Neural cell (in vitro differentiated cells): ENCODE data around the gene DNAH10.
A peak's percentile ranks its signal among the peaks of the same experiment; 100 is the strongest.

ENCODE experiments used
- EP300 ChIP-seq: fragments of 450-650 bp; conservative IDR thresholded peaks from 2 replicates; pipeline ENCODE4 v1.6.1; 2014; ENCODE audit warnings: antibody characterized with exemption, mild to moderate bottlenecking, moderate library complexity; ENCODE audit not compliant: poor library complexity, severe bottlenecking
- EZH2 ChIP-seq: fragments of 200-600, 300-800 bp; shearing (Covaris generic), sonication (generic); IDR thresholded peaks from 2 replicates; pipeline ENCODE4 v1.6.1; 2014; ENCODE audit warnings: antibody characterized with exemption, low read length, borderline replicate concordance, mild to moderate bottlenecking; ENCODE audit not compliant: insufficient read depth, poor library complexity, severe bottlenecking
- MXI1 ChIP-seq: fragments of 450-650 bp; conservative IDR thresholded peaks from 2 replicates; pipeline ENCODE4 v1.6.1; 2014; ENCODE audit warnings: antibody characterized with exemption, mild to moderate bottlenecking; ENCODE audit not compliant: poor library complexity, severe bottlenecking
- POLR2AphosphoS5 ChIP-seq: IDR thresholded peaks from 2 replicates; pipeline ENCODE4 v1.6.1; 2012
- RAD21 ChIP-seq: fragments of 450-650 bp; conservative IDR thresholded peaks from 2 replicates; pipeline ENCODE4 v1.6.1; 2014; ENCODE audit warnings: antibody characterized with exemption, mild to moderate bottlenecking, moderate library complexity
- REST ChIP-seq: IDR thresholded peaks from 2 replicates; pipeline ENCODE4 v1.6.1; 2012; ENCODE audit warnings: borderline replicate concordance
- SMC3 ChIP-seq: fragments of 450-650 bp; conservative IDR thresholded peaks from 2 replicates; pipeline ENCODE4 v1.6.1; 2014; ENCODE audit warnings: antibody characterized with exemption, mild to moderate bottlenecking, moderate library complexity; ENCODE audit not compliant: poor library complexity
- TAF1 ChIP-seq: IDR thresholded peaks from 2 replicates; pipeline ENCODE4 v1.6.1; 2012; ENCODE audit warnings: low read depth
- TF ChIP-seq, protein P1 (sequence below): fragments of 450-650 bp; IDR thresholded peaks from 2 replicates; pipeline ENCODE4 v1.5.1; 2014; ENCODE audit warnings: antibody characterized with exemption, mild to moderate bottlenecking, moderate library complexity; ENCODE audit not compliant: poor library complexity, severe bottlenecking

GRCh38 chr12:123860377-123860776, 98.3 kb downstream of the DNAH10 start:
- TF ChIP-seq, protein P1, sequence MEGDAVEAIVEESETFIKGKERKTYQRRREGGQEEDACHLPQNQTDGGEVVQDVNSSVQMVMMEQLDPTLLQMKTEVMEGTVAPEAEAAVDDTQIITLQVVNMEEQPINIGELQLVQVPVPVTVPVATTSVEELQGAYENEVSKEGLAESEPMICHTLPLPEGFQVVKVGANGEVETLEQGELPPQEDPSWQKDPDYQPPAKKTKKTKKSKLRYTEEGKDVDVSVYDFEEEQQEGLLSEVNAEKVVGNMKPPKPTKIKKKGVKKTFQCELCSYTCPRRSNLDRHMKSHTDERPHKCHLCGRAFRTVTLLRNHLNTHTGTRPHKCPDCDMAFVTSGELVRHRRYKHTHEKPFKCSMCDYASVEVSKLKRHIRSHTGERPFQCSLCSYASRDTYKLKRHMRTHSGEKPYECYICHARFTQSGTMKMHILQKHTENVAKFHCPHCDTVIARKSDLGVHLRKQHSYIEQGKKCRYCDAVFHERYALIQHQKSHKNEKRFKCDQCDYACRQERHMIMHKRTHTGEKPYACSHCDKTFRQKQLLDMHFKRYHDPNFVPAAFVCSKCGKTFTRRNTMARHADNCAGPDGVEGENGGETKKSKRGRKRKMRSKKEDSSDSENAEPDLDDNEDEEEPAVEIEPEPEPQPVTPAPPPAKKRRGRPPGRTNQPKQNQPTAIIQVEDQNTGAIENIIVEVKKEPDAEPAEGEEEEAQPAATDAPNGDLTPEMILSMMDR, result no peak
- peak; percentile 28 for TF ChIP-seq RAD21
- no peak for TF ChIP-seq REST
- TF ChIP-seq EZH2, result no peak
- TF ChIP-seq TAF1, result no peak
- no peak for TF ChIP-seq POLR2AphosphoS5
- TF ChIP-seq SMC3, result no peak
- TF ChIP-seq EP300, result no peak
- no peak for TF ChIP-seq MXI1
